NCI-H2081 treated with DMSO at 0.1 percent for 48 hours (cell line): ENCODE measurements around the gene ACAA2.

Experiments
- DNase-seq: peaks from one replicate; lab custom pipeline; 2025; lab: John Stamatoyannopoulos, UW

ACAA2 gene

GRCh38 chr18:49813319-49814146 is at the start of gene ACAA2:
ACAA2 (minus strand) TSS chr18:49813533; CDS start chr18:49813484, 49 bp downstream.
- no peak for DNase-seq

- DNase-seq, result no peak
These were observed 49.5 kb upstream of the ACAA2 start for GRCh38 chr18:49862656-49863385.

GRCh38 chr18:49861659-49862058 is 48.3 kb upstream of the ACAA2 start:
- no peak for DNase-seq

GRCh38 chr18:49859725-49860124 is 46.4 kb upstream of the ACAA2 start:
- no peak for DNase-seq

- no peak for DNase-seq
These were observed 45.7 kb upstream of the ACAA2 start for GRCh38 chr18:49859021-49859359.

- peak; percentile 0 for DNase-seq
These were observed 45.1 kb upstream of the ACAA2 start for GRCh38 chr18:49858309-49859020.

- DNase-seq, result no peak
These were observed 44.4 kb upstream of the ACAA2 start for GRCh38 chr18:49857708-49858107.

GRCh38 chr18:49856496-49856895 is 43.2 kb upstream of the ACAA2 start:
- no peak for DNase-seq

GRCh38 chr18:49855711-49856415 is 42.5 kb upstream of the ACAA2 start:
- no peak for DNase-seq

- DNase-seq, result no peak
These were observed 41.3 kb upstream of the ACAA2 start for GRCh38 chr18:49854681-49855080.

GRCh38 chr18:49853436-49853835 is 40.1 kb upstream of the ACAA2 start:
- no peak for DNase-seq

- no peak for DNase-seq
These were observed 39.7 kb upstream of the ACAA2 start for GRCh38 chr18:49853011-49853410.

GRCh38 chr18:49851624-49852023 is 38.3 kb upstream of the ACAA2 start:
- DNase-seq, result no peak

- DNase-seq, result no peak
These were observed 37.3 kb upstream of the ACAA2 start for GRCh38 chr18:49850636-49851035.

GRCh38 chr18:49849331-49850217 is 36.2 kb upstream of the ACAA2 start:
- no peak for DNase-seq

GRCh38 chr18:49848115-49848514 is 34.8 kb upstream of the ACAA2 start:
- no peak for DNase-seq

GRCh38 chr18:49847524-49847923 is 34.2 kb upstream of the ACAA2 start:
- no peak for DNase-seq

GRCh38 chr18:49846718-49847470 is 33.6 kb upstream of the ACAA2 start:
- DNase-seq, result no peak

- no peak for DNase-seq
These were observed 33.0 kb upstream of the ACAA2 start for GRCh38 chr18:49846361-49846662.

- no peak for DNase-seq
These were observed 32.5 kb upstream of the ACAA2 start for GRCh38 chr18:49845629-49846360.
